ENCODE results near the gene ZFHX3.
A peak's percentile ranks its signal among the peaks of the same experiment; 100 is the strongest.

ZFHX3 gene

GRCh38 chr16:72848028-72848400 lies 199.9 kb downstream of the ZFHX3 start:
- no peak overlapping the region for H3K27ac ChIP-seq (ENCODE audit: low read length)
- H3K79me2 ChIP-seq (ENCODE audit: low read length), result no peaks in the 10 kb centered on the region

GRCh38 chr16:72847187-72848027 lies 200.5 kb downstream of the ZFHX3 start:
- H3K27ac ChIP-seq (ENCODE audit: low read length), result no peak overlapping the region
- no peak overlapping the region for H2AFZ ChIP-seq (ENCODE audit: low read depth, low read length)
- H3K36me3 ChIP-seq (replicated peaks; ENCODE audit: low read depth, low read length), result no peaks in the 10 kb centered on the region
- H3K27me3 ChIP-seq (ENCODE audit: low read depth, low read length), result peaks cover 5% of the 10 kb centered on the region; the same call in 1 of the 2 replicates
- peaks cover 12% of the 10 kb centered on the region for H3K4me1 ChIP-seq (ENCODE audit: low read length)
- no peaks in the 10 kb centered on the region for H3K9me3 ChIP-seq (ENCODE audit: insufficient read depth, low read length)
- peaks cover 19% of the 10 kb centered on the region; the same call in 1 of the 2 replicates for H4K20me1 ChIP-seq (ENCODE audit: insufficient read depth, low read length)
- H3K4me3 ChIP-seq (ENCODE audit: low read length), result no peak overlapping the region
- H3K9ac ChIP-seq (ENCODE audit: low read length), result no peak overlapping the region
- H3K79me2 ChIP-seq (ENCODE audit: low read length), result no peaks in the 10 kb centered on the region
- H3K4me2 ChIP-seq (ENCODE audit: low read length), result no peak overlapping the region
- TF ChIP-seq EZH2phosphoT487 (IDR thresholded peaks at IDR 0.05; ENCODE audit: low read depth) (no peak), CTCF (IDR thresholded peaks at IDR 0.05; ENCODE audit: low read depth, low read length) (peak; percentile 66)

More at GRCh38 chr16:72848028-72848400, 199.9 kb downstream of the ZFHX3 start:
- Histone ChIP-seq H3K36me3 (replicated peaks; ENCODE audit: low read depth, low read length) (no peaks in the 10 kb centered on the region), H3K4me3 (ENCODE audit: low read length) (no peak overlapping the region), H4K20me1 (ENCODE audit: insufficient read depth, low read length) (peaks cover 19% of the 10 kb centered on the region; the same call in 1 of the 2 replicates), H2AFZ (ENCODE audit: low read depth, low read length) (no peak overlapping the region), H3K9me3 (ENCODE audit: insufficient read depth, low read length) (no peaks in the 10 kb centered on the region), H3K27me3 (ENCODE audit: low read depth, low read length) (peaks cover 5% of the 10 kb centered on the region; the same call in 1 of the 2 replicates), H3K4me1 (ENCODE audit: low read length) (peaks cover 12% of the 10 kb centered on the region), H3K9ac (ENCODE audit: low read length) (no peak overlapping the region), H3K4me2 (ENCODE audit: low read length) (no peak overlapping the region)
- TF ChIP-seq EZH2phosphoT487 (IDR thresholded peaks at IDR 0.05; ENCODE audit: low read depth) (no peak), CTCF (IDR thresholded peaks at IDR 0.05; ENCODE audit: low read depth, low read length) (no peak)

- Histone ChIP-seq H3K4me3 (ENCODE audit: low read length) (no peak overlapping the region), H3K36me3 (replicated peaks; ENCODE audit: low read depth, low read length) (no peaks in the 10 kb centered on the region), H3K4me2 (ENCODE audit: low read length) (no peak overlapping the region), H3K27ac (ENCODE audit: low read length) (no peak overlapping the region), H3K9me3 (ENCODE audit: insufficient read depth, low read length) (no peaks in the 10 kb centered on the region), H3K79me2 (ENCODE audit: low read length) (no peaks in the 10 kb centered on the region), H3K4me1 (ENCODE audit: low read length) (peaks cover 12% of the 10 kb centered on the region), H3K9ac (ENCODE audit: low read length) (no peak overlapping the region), H3K27me3 (ENCODE audit: low read depth, low read length) (peaks cover 7% of the 10 kb centered on the region), H4K20me1 (ENCODE audit: insufficient read depth, low read length) (peaks cover 19% of the 10 kb centered on the region; the same call in 1 of the 2 replicates), H2AFZ (ENCODE audit: low read depth, low read length) (no peak overlapping the region)
- TF ChIP-seq CTCF (IDR thresholded peaks at IDR 0.05; ENCODE audit: low read depth, low read length) (no peak), EZH2phosphoT487 (IDR thresholded peaks at IDR 0.05; ENCODE audit: low read depth) (no peak)
Measured at GRCh38 chr16:72846594-72846993, 201.3 kb downstream of the ZFHX3 start.

GRCh38 chr16:72845322-72846020 lies 202.5 kb downstream of the ZFHX3 start:
- no peaks in the 10 kb centered on the region for H3K79me2 ChIP-seq (ENCODE audit: low read length)
- peaks cover 8% of the 10 kb centered on the region for H3K27me3 ChIP-seq (ENCODE audit: low read depth, low read length)
- H3K4me2 ChIP-seq (ENCODE audit: low read length), result peak overlapping the region; percentile 38; the same call in 1 of the 2 replicates

More at GRCh38 chr16:72845322-72846020, 202.5 kb downstream of the ZFHX3 start:
- Histone ChIP-seq H3K4me3 (ENCODE audit: low read length) (no peak overlapping the region), H3K36me3 (replicated peaks; ENCODE audit: low read depth, low read length) (no peaks in the 10 kb centered on the region), H3K27ac (ENCODE audit: low read length) (no peak overlapping the region), H3K9ac (ENCODE audit: low read length) (no peak overlapping the region), H3K9me3 (ENCODE audit: insufficient read depth, low read length) (no peaks in the 10 kb centered on the region), H2AFZ (ENCODE audit: low read depth, low read length) (no peak overlapping the region), H4K20me1 (ENCODE audit: insufficient read depth, low read length) (peaks cover 19% of the 10 kb centered on the region; the same call in 1 of the 2 replicates), H3K4me1 (ENCODE audit: low read length) (peaks cover 12% of the 10 kb centered on the region)
- TF ChIP-seq EZH2phosphoT487 (IDR thresholded peaks at IDR 0.05; ENCODE audit: low read depth) (no peak), CTCF (IDR thresholded peaks at IDR 0.05; ENCODE audit: low read depth, low read length) (no peak)
